GM19438 (cell line): ENCODE measurements around the gene TUBB6.

ENCODE experiments used
- ATAC-seq: cut with Tn5 transposase; IDR thresholded peaks from one replicate; pipeline ENCODE4 v1.9.1; 2021; ENCODE audit warnings: low read depth; ENCODE audit not compliant: unreplicated experiment

Gene TUBB6

DNA sequence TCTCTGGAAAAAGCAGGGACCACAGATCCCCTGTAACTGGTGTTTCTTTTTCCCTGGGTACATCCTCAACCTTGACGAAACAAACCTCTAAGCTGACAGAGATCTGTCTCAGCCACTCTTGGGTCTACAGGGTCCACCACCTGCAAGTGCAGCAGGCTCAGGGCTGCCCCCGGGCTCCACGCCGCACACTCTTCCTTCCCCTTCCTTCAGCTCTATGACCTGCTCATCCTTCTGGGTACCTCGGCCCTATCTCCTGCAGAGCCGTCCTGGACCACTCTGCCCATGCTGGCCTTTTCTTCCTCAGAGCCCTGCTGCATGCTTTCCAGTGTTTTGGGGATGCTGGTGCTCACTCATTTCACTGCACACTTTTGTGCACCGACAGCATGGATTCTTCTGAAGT, 27.5 kb downstream of the TUBB6 start:
- ATAC-seq = no peak

DNA sequence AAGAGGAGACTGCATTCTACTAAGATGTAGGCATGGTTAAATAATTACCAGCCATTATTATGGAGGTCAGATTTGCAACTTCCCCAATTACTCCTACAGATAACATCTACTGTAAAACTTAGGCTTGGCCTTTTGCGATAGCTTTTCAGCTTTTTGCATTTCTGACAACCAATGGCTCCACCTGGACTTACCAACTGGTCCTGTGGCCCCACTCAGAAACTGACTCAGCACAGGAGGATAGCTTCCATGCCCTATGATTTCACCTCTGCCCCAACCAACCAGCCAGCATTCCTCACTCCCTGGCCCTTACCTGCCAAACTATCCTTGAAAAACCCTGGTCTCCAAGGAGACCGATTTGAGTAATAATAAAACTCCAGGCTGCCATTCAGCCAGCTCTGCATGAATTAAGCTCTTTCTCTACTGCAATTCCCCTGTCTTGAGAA, 28.2 kb downstream of the TUBB6 start:
- no peak for ATAC-seq

DNA sequence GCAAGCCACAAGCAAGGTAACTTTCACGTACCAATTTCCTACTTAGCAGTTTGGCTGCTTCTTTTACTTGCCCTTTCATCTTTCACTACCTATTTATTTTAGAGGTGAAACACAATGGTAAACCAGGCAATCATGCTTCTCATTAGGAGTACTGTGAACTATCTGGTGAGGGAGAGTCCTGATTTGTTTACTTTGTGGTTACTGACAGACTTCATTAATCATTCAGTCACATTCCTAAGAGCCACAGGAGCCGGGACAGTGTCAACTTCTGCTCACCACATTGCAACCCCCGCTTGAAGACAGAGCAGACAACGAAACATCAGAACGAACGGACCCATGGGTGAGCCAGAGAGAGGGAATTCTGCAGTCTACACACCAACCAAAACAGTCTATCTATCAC, 28.8 kb downstream of the TUBB6 start:
- ATAC-seq = no peak

DNA sequence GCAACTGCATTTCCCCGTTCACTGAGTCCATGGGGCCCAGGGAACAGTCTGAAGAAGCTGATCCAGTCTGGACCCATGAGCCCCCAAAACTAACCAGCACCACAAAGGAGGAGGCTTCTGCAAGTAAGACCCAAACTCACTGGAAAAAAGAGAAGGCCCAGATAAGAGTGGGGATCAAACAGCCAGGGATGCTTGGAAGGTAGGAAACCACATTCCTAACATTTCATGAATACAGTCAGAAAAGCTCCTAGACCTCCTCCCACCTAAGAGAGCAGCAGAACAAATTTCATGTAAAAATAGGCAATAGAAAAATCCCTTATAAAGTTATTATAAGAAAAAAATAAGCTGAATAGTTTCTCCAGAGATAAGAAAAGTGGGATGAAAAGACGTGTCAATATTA, 30.3 kb downstream of the TUBB6 start:
- no peak for ATAC-seq

DNA sequence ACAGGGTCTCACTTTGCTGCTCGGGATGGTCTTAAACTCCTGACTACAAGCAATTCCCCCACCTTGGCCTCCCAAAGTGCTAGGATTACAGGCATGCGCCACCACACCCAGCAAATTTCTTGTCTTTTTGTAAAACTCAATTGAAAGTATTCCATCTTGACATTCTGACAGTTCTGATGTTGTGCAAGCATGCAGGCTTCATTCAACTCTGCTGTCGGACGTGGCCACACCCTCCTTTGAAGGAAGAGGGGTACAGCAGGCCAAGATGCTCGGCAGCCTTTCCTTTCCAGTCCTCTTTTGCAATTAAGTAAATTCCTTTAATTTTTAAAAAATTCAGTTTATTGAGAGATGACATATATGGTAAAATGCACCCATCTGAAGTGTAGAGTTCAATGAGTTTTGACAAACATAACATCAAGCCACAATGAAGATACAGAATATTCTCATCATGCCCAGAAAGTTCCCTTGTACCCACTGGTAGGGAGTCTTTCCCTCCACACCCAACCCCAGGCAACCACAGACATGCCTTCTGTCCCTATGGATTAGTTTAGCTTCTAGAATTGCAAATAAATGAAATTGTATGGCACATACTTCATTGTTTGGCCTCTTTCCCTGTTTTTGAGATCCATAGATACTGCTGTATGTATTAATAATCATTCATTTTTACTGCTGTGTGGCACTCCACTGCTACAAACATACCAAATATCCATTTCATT, 33.1 kb downstream of the TUBB6 start:
- ATAC-seq = no peak

DNA sequence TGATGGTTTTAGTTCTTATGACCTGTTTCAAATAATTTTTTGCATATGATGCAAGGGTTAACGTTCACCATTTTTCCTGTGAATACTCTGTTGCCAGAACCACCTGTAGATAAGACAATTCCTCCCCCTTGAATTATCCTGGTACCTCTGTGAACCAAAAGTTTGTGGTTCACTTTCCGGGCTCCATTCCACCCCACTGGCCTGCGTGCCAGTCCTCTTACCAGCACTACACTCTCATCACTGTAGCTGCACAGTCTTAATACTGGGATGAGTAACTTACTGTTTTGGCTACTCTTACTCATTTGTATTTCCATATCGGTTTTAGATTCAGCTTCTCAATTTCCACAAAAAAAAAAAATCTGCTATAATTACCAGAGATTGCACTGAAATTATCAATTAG, 34.6 kb downstream of the TUBB6 start:
- no peak for ATAC-seq

DNA sequence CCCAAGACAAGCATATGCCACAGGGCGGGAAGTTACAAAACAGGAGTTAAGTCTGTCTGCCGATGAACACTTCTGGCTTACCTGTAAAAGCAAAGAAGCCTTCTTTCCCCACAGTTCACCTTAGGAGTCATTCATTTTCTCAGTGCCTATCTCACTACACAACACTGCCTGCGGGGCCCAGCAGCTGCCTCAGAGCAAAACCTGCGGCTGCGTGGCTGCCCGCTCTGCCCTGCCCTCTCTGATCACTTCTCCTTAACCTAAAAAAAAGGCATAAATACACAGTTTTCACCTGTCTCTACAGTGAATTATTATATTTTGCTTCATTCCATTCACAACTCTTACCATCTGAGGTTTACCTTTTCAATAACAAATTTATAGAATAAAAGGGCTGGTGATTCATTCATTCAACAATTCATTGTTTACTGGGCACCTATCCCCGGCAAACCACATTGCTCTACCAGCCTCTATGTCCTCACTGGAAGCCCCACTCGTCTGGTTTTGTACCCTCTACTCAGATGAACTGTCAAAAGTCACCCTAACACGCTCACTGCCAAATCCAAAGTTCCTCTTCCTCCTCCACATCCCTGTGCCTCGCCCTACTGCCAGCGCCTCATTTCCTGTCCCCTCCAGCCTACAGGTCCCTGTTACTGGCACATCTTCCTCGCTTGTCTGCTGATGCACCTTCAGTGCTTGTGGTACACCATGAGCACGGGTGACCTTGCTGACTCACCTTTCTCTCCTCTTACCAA, 37.6 kb downstream of the TUBB6 start:
- no peak for ATAC-seq

DNA sequence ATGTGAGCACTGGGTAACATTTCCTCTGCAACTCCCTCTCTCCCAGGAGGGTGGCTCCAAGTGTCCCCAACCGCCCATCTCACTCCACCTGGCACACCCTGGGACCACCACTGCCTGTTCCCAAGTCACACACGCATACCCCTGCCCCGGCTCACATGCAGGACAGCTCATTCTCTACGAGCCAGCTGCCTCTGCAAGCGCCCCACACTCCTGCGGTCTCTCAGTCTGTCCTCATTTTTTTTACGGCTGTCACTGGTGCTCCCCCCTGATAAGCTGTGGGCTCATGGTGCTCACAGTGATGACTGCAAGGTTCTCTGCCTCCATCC, 38.2 kb downstream of the TUBB6 start:
- no peak for ATAC-seq

DNA sequence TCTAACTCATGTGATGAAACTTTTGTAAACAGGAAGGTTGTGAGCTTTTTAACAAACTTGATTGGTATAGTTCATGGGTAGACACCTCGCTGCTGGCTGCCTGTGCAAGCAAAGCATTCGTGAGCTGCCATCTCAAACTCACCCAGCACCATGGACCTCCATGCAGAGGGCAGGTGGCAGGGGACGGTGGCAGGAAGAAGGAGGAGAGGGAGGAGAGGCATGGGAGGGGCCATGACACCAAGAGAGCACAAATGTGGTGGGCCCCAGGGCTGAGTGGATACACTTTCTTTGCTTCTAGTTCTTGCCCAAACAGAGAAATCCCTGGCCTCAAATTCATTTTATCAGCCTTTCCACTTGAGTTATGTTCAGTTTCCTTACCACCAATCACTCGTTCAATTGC, 39.9 kb downstream of the TUBB6 start:
- ATAC-seq = no peak

DNA sequence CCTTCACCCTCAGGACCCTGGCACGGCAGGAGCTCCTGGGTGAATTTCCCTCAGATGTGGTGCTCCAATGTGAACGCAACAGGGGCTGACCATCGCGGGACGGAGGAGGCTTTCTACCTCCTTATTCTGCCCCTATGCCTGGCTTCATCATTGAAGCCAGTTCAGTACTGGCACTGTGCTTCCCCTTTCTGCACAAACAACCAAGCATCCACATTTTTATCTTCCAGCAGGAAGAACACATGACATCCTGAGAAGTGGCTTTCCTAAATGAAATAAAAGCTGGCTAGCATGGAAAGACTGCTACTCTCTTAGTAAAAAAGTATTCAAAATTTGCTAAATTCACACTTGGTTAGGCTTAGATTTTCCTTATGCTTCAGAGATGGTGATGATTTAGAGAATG, 44.1 kb downstream of the TUBB6 start:
- ATAC-seq = no peak

DNA sequence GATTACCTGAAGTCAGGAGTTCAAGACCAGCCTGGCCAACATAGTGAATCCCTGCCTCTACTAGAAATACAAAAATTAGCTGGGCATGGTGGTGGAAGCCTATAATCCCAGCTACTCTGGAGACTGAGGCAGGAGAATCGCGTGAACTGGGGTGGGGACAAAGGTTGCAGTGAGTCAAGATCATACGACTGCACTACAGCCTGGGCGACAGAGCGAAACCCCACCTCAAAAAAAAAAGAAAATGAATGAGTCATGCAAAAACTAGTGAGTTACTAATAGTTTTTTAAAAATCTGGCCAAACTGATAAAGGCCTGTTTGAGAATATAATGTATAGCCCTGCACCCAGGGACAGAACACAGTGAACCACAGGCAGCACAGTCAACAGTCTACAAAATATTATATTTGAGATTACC, 51.5 kb downstream of the TUBB6 start:
- ATAC-seq = no peak

DNA sequence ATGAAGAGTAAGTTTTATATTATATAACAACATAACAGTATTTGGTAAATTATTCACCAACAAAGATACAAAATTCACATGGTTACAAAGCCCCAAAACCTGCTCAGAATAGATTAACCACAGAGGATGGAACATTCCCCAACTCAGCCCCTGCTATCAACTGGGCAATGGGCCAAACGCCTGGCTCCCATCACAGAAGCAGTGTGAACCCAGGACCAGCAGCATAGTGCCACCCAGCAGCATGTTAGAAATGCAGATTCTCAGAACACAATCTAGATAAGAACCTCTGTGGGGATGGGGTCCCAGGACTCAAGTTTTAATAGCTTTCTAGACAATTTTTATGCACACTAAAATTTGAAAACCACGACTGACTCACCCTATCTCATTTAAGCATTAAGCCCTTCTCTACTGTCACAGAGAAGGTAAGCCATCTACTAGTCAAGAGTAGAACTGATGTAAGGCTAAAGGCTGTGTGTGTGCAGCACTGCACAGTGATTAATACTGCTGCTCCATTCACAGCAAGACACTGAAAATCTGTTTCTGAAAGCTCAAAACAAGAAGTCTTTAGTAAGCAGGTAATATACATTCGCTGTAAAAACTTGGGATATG, 53.8 kb downstream of the TUBB6 start:
- ATAC-seq = no peak

DNA sequence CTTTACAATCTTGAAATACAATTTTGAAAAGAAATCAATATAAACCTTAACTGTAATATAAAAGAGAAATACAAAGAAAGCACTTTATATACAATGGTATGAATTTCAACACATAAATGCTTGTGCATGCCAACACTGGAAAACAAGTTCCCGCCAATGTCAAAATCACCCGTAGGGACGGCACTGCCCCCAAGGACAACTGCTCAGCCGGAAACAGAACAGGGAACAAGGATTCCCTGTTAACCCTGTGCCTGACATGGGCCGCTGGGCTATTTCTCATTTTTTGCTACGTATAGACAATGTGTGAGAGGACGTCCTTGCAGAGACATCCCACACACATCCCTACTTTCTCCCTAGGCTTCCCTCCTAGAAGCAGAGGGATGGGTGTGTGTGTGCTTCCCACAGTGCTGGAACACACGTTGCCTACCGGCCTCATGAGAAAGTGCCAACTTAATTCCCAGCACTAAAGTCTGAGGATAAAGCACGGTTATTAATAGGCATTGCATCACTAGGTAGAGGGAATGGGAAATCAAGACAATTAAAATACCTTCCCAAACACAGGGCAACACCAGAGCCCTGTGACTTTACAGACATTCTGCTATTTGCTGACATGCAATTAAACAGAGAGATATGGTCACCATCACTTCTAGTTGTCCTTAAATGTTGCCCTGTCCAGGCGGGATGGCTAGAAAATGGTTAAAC, 54.6 kb downstream of the TUBB6 start:
- no peak for ATAC-seq

DNA sequence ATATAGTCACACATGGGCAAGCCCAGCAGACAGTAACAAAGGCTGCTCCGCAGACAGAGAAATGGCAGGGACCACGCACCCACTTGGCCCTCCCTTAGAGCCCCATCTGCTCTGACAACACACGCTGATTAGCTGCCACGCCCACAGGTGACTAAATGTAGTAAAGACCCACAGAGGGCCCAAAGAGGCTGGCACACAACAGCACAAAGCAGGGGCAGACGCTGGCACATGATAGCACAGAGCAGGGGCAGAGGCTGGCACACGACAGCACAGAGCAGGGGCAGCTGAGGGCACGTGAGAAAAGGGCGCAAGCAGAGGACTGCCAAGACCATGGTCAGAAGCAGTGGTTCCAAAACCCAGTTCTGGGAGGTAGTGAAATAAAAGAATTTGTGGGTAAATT, 58.3 kb downstream of the TUBB6 start:
- no peak for ATAC-seq

DNA sequence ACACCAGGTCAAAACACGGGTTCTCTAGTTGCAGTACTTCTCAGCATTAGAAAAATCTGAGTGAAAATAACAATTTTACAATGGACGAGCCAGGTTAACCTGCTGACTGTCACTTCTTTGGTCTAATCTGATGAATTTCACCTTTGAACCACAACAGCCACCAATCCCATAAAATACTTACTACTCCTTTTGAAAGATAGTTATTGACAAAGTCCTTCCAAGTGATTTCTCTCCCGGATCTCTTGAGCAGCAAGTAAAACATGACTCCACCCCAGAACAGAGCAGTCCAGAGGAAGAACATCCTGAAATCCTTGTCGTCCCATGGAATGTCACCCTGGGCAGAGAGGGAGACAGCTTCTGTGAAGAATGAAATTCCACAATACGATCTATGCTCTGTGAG, 58.7 kb downstream of the TUBB6 start:
- ATAC-seq = no peak

DNA sequence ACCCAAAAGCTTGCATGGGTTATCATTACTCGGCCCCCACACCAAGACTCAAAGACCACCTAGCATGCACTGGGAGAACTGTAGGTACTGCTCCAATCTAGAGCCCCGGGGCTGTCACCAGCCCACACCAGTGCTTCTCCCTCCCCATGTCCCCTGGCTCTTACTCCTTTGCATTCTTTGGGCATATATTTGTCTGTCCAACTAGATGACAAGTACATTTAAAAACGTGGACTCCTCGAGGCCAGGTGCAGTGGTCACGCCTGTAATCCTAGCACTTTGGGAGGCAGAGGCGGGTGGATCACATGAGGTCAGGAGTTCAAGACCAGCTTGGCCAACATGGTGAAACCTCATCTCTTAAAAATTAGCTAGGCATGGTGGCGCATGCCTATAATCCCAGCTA, 61.2 kb downstream of the TUBB6 start:
- ATAC-seq = no peak

DNA sequence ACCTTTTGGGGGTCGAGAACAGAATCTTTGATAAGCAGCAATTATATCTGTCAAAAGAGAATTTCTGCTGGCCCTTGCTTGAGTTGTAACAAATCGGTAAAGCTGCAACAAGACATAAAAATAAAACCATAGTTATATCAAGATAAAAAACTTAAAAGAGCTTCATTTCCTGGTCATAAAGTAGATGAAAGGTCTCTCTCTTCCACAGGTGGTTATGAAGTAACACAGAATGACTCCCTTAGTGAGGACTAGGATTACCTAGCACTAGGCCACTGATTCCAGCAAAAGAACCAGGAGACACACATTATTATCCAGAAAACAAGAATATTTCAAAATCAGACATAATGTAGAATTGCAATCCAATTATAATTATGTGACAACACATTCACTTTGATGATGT, 63.5 kb downstream of the TUBB6 start:
- no peak for ATAC-seq

DNA sequence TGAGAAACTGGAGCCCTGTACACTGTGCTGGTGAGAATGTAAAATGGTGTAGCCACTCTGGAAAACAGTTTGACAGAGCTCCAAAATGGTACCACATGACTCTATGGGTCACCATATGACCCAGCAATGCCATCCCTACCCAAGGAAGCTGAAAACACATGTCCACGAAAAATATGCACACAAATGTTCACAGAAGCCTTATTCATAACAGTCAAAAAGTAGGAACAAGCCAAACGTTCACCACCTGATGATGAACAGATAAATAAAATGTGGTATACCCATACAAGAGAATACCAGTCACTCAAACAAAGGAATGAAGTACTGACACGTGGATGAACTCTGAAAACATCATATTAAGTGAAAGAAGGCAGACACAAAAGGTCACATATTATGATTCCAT, 64.4 kb downstream of the TUBB6 start:
- no peak for ATAC-seq

DNA sequence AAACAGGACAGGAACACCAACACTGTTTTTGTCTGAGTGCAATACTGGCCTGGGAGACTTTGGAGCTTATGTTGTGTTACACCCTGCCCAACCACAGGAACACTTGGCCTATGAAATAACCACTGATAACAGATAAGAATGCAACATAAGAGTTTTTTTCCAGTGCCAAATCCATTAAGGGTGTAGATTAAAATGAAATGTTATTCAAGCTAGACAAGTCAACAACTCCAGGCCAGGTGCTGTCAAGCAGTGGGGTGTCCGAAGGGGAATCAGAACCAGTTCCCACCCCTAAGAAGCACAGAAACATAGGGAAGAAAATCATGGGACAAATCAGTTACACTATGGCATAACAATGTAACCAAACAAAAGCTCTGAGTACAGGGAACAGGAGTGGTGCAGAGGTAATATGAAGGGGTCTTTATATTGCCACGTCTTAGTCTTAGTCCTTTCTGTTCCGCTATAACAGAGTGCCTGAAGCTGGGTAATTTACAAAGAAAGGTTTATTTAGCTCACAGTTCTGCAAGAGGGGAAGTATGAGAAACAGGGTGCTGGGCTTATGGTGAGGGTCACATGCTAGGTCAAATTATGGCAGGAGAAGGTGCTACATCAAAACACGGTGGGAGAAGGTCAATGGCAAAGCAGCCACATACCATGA, 65.2 kb downstream of the TUBB6 start:
- ATAC-seq = no peak

DNA sequence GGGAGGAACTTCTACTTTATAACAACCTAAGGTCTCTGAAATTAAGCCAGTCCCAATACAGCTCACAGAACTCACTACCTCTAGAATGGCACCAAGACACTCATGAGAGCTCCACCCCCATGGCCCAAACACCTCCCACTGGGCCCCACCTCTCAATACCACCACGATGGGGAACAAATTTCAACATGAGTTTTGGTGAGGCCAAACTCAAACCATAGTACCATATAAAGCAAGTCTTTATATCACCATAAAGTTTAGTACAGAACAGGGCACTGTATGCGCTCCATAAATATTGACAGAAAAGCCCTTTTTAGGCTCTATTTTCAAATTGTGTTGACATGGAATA, 65.7 kb downstream of the TUBB6 start:
- no peak for ATAC-seq

DNA sequence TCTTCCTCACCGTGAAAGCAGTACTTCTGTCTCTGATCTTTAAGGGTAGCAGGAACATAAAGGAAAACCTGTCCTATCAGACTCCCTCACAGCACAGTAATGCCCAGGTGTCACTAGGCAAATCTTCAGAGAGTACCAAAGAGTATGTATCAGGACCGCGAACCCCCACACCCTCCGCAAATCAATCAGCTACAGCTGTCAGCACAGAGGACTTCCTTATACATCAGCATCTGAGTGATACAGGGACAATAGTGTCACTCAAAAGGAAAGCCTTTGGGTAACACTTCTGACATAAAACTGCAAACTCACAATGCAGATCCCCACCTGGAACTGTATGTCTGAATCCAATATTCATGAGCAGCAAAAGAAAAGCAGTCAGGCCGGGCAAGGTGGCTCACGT, 66.4 kb downstream of the TUBB6 start:
- ATAC-seq = no peak
